Aorta (tissue), 5 donors: Measurements from ENCODE around the gene SMURF1. TPM values are rescaled to one million over a fixed set of nuclear protein-coding genes. Genes with fewer than 3 reads are reported as not detected.

ENCODE experiments used
- ATAC-seq: fragments of 200-7000 bp; cut with Tn5 transposase; one replicate; pipeline ENCODE4 v1.9.1; 2022; ENCODE audit warnings: moderate library complexity; ENCODE audit not compliant: low FRiP score
- DNase-seq, 2 donors: peaks; one replicate each; pipeline ENCODE4 v3.0.0-alpha.2; 2020
- H3K27ac ChIP-seq, 2 donors: one replicate each; pipeline ENCODE4 v1.5.1; 2013; ENCODE audit warnings: low read length in 2 of 2, mild to moderate bottlenecking in 2 of 2, moderate library complexity in 2 of 2, control low read depth in 1 of 2, inconsistent platforms in 1 of 2, low read depth in 1 of 2
- H3K27me3 ChIP-seq, 2 donors: one replicate each; pipeline ENCODE4 v1.6.1; 2013; ENCODE audit warnings: control low read depth in 1 of 2, low read length in 1 of 2, mild to moderate bottlenecking in 1 of 2, moderate library complexity in 1 of 2; ENCODE audit not compliant: insufficient read depth in 2 of 2, control insufficient read depth in 1 of 2
- H3K36me3 ChIP-seq, 2 donors: one replicate each; pipeline ENCODE4 v1.6.1; 2013; ENCODE audit warnings: control low read depth in 1 of 2, low read length in 1 of 2, mild to moderate bottlenecking in 1 of 2; ENCODE audit not compliant: insufficient read depth in 2 of 2, control insufficient read depth in 1 of 2
- H3K4me1 ChIP-seq, 2 donors: one replicate each; pipeline ENCODE4 v1.6.1; 2013; ENCODE audit warnings: low read length in 2 of 2, control low read depth in 1 of 2, mild to moderate bottlenecking in 1 of 2, moderate library complexity in 1 of 2; ENCODE audit not compliant: insufficient read depth in 2 of 2, control insufficient read depth in 1 of 2
- H3K4me3 ChIP-seq, 2 donors: one replicate each; pipeline ENCODE4 v1.5.1; 2013; ENCODE audit warnings: low read length in 2 of 2, control low read depth in 1 of 2, mild to moderate bottlenecking in 1 of 2
- H3K9me3 ChIP-seq: one replicate; pipeline ENCODE4 v1.6.1; 2013; ENCODE audit warnings: mild to moderate bottlenecking, low read length; ENCODE audit not compliant: control insufficient read depth
- WGBS, 2 donors: extraction: QIAGEN DNeasy Blood & Tissue Kit; methylation state at CpG; one replicate each; pipeline ENCODE4 v1.1.7; 2013; 5-methylcytosine and 5-hydroxymethylcytosine counted together
- intact Hi-C, 2 donors: fragments of 100-400 bp; cut with DNase I; formaldehyde crosslinking; loops; one replicate each; pipeline versions ENCODE4 v1.14.2 to v1.15.0; 2022
- polyA plus RNA-seq, 2 donors: library from polyadenylated mRNA; stranded (reverse); fragments of 200-250 nt; gene quantifications; one replicate each; pipeline ENCODE4 v1.2.3, GENCODE V29; 2013
- total RNA-seq, 2 donors: library from RNA; stranded (reverse); fragmentation: NEBNext Ultra II Directional; extraction: Animal tissue kit (Norgen Biotek cat#: 25700); gene quantifications; one replicate each; pipeline ENCODE4 v1.2.1, GENCODE V29; 2021
- donor health status: healthy with polysubstance abuse.
- donor health status: Bipolar disorder and iron deficiency.
- donor health status: DM: no; HTN: no; CAD: no.
- donor health status: DM: no; HTN: no; CAD: no.
- donor health status: DM: yes; HTN: yes; CAD: no.

Gene SMURF1
- total and polyA plus RNA-seq, 4 donors = 8.1 to 47.9 (median 30.5) TPM

- Histone ChIP-seq H3K4me3 (no peak overlapping the region), H3K9me3 (no peaks in the 10 kb centered on the region), H3K27me3 (no peaks in the 10 kb centered on the region), H3K4me1 (peaks cover 0 to 4% of the 10 kb centered on the region in 2 donors), H3K27ac (no peak overlapping the region), H3K36me3 (no peaks in the 10 kb centered on the region)
- peak in 1 of 2 donors; percentile 26 for DNase-seq
- intact Hi-C loops = no loop called here
- 69 to 71% methylated on average over 3 of the region's 3 CpGs for WGBS, 2 donors
- no peak for ATAC-seq
Measured at GRCh38 chr7:99021941-99022560, 121.9 kb downstream of the SMURF1 start.

- DNase-seq (no peak), ATAC-seq (no peak)
- H3K27ac ChIP-seq = peak overlapping the region in 1 of 2 donors; percentile 19
- H3K4me3 ChIP-seq = no peak overlapping the region
- no peaks in the 10 kb centered on the region for H3K27me3 ChIP-seq
- H3K36me3 ChIP-seq = no peaks in the 10 kb centered on the region
- WGBS, 2 donors = 94 to 97% methylated on average over 3 of the region's 3 CpGs
- intact Hi-C loops = no loop called here
- peaks cover 0 to 4% of the 10 kb centered on the region in 2 donors for H3K4me1 ChIP-seq
- no peaks in the 10 kb centered on the region for H3K9me3 ChIP-seq
Measured at GRCh38 chr7:99020413-99020715, 123.5 kb downstream of the SMURF1 start.

GRCh38 chr7:99019523-99020412 lies 124.1 kb downstream of the SMURF1 start:
- no peaks in the 10 kb centered on the region for H3K27me3 ChIP-seq
- no peaks in the 10 kb centered on the region for H3K9me3 ChIP-seq
- peak overlapping the region in 1 of 2 donors; percentile 19 for H3K27ac ChIP-seq
- peak in 1 of 2 donors; percentile 5 for DNase-seq
- intact Hi-C loops = no loop called here
- no peak overlapping the region for H3K4me3 ChIP-seq
- WGBS, 2 donors = 67 to 69% methylated on average over 12 of the region's 12 CpGs
- peaks cover 0 to 4% of the 10 kb centered on the region in 2 donors for H3K4me1 ChIP-seq
- no peak for ATAC-seq
- no peaks in the 10 kb centered on the region for H3K36me3 ChIP-seq

GRCh38 chr7:99016196-99016595 lies 127.7 kb downstream of the SMURF1 start:
- WGBS, 2 donors = 95 to 97% methylated on average over 8 of the region's 8 CpGs
- peak in 1 of 2 donors; percentile 12 for DNase-seq
- intact Hi-C loops = no loop called here

GRCh38 chr7:99014113-99014985 lies 129.6 kb downstream of the SMURF1 start:
- DNase-seq (peak in 1 of 2 donors; percentile 33), ATAC-seq (no peak)
- no peaks in the 10 kb centered on the region for H3K27me3 ChIP-seq
- 94% methylated on average over 18 of the region's 18 CpGs for WGBS, 2 donors
- intact Hi-C loops = no loop called here
- no peak overlapping the region for H3K4me3 ChIP-seq
- H3K36me3 ChIP-seq = peaks cover 0 to 8% of the 10 kb centered on the region in 2 donors
- no peaks in the 10 kb centered on the region for H3K4me1 ChIP-seq
- no peaks in the 10 kb centered on the region for H3K9me3 ChIP-seq
- no peak overlapping the region for H3K27ac ChIP-seq

More at GRCh38 chr7:99016196-99016595, 127.7 kb downstream of the SMURF1 start:
- no peak overlapping the region for H3K4me3 ChIP-seq
- H3K27me3 ChIP-seq = no peaks in the 10 kb centered on the region
- H3K36me3 ChIP-seq = peaks cover 0 to 5% of the 10 kb centered on the region in 2 donors
- no peak for ATAC-seq
- no peaks in the 10 kb centered on the region for H3K9me3 ChIP-seq
- no peak overlapping the region for H3K27ac ChIP-seq
- no peaks in the 10 kb centered on the region for H3K4me1 ChIP-seq

- ATAC-seq (peak; percentile 6), DNase-seq (peak in 1 of 2 donors; percentile 40)
- intact Hi-C loops = no loop called here
- Histone ChIP-seq H3K9me3 (no peaks in the 10 kb centered on the region), H3K27me3 (no peaks in the 10 kb centered on the region), H3K27ac (no peak overlapping the region), H3K4me1 (no peaks in the 10 kb centered on the region), H3K36me3 (peaks cover 0 to 11% of the 10 kb centered on the region in 2 donors), H3K4me3 (no peak overlapping the region)
- WGBS, 2 donors = 95 to 97% methylated on average over 25 of the region's 25 CpGs
Measured at GRCh38 chr7:99013266-99014112, 130.4 kb downstream of the SMURF1 start.

- no peak for ATAC-seq
- Histone ChIP-seq H3K27ac (no peak overlapping the region), H3K4me3 (no peak overlapping the region), H3K27me3 (no peaks in the 10 kb centered on the region), H3K9me3 (no peaks in the 10 kb centered on the region), H3K4me1 (no peaks in the 10 kb centered on the region), H3K36me3 (peaks cover 0 to 15% of the 10 kb centered on the region in 2 donors)
- DNase-seq = peak in 1 of 2 donors; percentile 2
- intact Hi-C loops = no loop called here
- WGBS, 2 donors = 96 to 97% methylated on average over 13 of the region's 13 CpGs
Measured at GRCh38 chr7:99012722-99013121, 131.2 kb downstream of the SMURF1 start.
